Stimulated activated CD4-positive, alpha-beta T cell treated with anti-CD3 and anti-CD28 coated beads, Interleukin-2, amount 100 ng/mL, for 24 hours (primary cell): Measurements from ENCODE around the gene EBLN2.

ENCODE experiments used
- DNase-seq, 2 donors: peaks; one replicate each; pipeline ENCODE4 v3.0.0-alpha.2; 2020

EBLN2 gene

DNA sequence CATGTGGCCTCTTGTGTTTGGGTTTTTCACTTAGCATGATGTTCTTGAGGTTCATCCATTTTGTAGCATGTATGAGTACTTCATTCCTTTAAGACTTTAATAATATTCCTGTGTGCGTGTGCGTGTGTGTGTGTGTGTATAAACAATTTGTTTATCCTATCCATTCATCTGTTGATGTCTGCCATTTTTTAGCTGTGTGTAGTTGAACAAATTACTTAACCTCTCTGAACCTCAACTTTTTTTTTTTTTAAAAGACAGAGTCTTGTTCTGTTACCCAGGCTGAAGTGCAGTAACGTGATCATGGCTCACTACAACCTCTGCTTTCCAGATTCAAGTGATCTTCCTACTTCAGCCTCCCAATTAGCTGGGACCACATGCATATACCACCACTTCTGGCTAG lies 47.3 kb downstream of the EBLN2 start:
- DNase-seq = no peak

- no peak for DNase-seq
These were observed 49.1 kb downstream of the EBLN2 start for GRCh38 chr3:73110530-73110929.
